Muscle of arm (tissue), 12 donors: ENCODE results near the gene MAP3K10. TPM values are rescaled to one million over a fixed set of nuclear protein-coding genes. Genes with fewer than 3 reads are reported as not detected.
A peak's percentile ranks its signal among the peaks of the same experiment; 100 is the strongest.
"Not testable (repeated sequence)": the region's sequence is repeated elsewhere in the genome, so short reads cannot be mapped to it uniquely, and the experiment has no call there.

Experiments used
- DNase-seq: peaks from one replicate; pipeline ENCODE4 v3.0.0-alpha.2; 2013
- polyA plus RNA-seq, 12 donors: library from polyadenylated mRNA; unstranded; fragments of 120-200 nt; gene quantifications; one replicate each; pipeline ENCODE4 v1.2.1, GENCODE V29; 2013; ENCODE audit not compliant: insufficient read length in 12 of 12

MAP3K10 gene
- polyA plus RNA-seq, 12 donors = 6.0 to 15.5 (median 7.9) TPM; not detected in 1

DNA sequence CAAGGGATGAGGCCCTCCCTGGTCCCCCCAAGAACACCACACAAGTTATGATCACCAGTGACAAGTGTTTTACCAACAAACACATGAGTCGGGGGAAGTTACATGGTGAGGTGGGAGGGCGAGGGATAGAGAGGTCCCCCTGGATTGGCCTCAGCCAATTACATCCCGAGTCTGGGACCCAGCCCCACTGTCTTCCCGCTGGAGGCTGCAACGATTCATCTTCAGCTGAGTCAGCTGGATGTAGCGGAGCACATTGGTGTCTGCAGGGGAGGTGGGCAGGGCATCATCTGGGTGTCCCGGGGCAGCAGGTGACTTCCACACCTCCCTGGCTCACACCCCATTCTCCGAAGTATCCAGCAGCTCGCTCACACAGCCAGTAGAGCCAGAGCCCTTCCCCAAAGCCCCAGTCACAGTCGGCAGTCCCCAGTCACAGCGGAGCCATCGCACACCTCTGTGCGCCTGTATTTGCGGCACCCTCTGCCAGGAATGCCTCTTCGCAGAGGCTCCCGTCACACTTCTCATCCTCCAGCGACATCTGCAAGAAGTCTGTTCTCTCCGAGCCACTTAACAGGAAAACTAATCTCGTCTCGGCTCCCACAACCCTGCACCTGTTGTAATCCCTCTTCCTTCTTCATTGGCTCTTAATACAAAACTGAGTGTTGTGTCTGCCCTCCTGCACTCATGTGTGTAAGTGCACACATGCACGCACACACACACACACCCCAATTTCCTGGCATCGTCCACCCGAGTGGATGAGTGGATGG lies 25.0 kb downstream of the MAP3K10 start:
- DNase-seq = no peak

GRCh38 chr19:40216777-40217026 lies 25.5 kb downstream of the MAP3K10 start:
- no peak for DNase-seq

- DNase-seq = no peak
These were observed 26.0 kb downstream of the MAP3K10 start for GRCh38 chr19:40217027-40217810.

GRCh38 chr19:40217934-40218890 lies 27.0 kb downstream of the MAP3K10 start, which contains the start of gene TTC9B:
TSS of gene TTC9B (minus strand) at chr19:40218384. CDS start at chr19:40218381, 3 bp downstream.
- DNase-seq = no peak

DNA sequence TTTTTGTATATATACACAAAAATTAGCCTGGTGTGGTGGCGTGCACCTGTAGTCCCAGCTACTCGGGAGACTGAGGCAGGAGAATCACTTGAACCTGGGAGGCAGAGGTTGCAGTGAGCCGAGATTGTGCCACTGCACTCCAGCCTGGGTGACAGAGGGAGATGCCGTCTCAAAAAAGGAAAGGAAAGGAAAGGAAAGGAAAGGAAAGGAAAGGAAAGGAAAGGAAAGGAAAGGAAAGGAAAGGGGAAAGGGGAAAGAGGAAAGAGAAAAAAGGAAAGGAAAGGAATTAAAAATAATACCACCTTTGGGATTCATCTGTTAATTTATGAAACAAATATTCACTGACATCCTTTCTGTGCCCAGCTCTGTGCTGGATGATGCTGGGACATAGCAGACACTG lies 27.8 kb downstream of the MAP3K10 start:
- not testable (repeated sequence) for DNase-seq

DNA sequence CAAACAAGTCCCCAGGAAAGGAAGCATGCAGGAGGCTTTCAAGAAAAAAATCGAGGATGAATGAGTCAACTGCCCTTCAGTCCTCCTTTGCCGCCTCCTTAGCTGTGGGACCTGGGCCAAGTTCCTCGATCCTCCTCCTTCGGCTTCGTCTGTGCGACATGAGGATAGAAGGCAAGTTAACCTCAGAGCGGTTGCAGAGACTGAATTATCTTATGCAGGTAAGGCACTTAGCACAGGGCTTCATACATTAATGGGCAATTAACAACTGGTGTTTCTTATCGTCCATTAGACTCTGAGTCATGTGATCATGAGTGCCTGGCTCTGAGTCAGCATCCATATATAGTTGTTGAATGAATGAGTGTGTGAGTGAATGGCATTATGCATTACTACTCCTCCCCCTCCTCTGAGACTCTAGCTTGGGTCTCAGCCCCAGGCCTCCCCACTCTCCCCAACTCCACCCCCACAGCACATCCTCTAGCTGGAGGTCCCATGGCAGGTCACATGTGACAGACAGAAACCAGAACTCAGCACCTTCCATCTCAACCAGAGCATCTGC lies 28.6 kb downstream of the MAP3K10 start:
- DNase-seq = no peak

GRCh38 chr19:40220674-40221073 lies 29.4 kb downstream of the MAP3K10 start:
- no peak for DNase-seq

GRCh38 chr19:40221858-40222619 lies 30.8 kb downstream of the MAP3K10 start:
- DNase-seq = peak; percentile 81

DNA sequence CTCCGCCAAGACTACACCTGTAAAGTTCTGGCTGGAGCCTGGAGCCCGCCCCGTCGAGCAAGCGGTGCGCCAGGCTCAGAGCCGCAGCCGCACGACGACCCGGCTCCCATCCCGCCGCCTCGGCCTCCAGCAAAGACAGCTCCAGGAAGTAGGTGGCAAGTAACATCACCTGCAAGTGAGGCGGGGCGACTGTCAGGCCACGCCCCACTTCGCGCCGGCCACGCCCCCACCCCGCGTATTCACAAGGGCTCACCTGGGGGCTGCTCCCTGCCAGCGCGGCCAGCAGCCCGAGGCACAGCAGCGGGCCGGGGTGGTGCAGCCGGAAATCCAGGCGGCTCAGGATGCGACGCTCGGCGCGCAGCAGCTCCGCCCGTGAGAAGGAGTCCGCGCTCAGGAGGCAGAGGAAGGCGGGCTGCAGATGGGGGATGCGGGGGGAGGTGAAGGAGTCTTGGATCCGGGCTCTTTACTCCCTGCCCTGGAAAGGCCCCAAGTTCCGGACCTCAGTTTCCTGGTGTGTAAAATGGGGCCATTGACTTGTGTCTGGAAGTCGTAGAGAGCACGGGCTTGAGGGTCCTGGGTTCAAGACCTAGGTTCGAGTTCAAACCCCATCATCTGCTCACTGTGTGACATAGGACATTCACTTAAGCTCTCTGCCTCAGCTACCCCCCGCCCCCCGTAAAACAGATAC lies 32.1 kb downstream of the MAP3K10 start:
- DNase-seq = no peak

GRCh38 chr19:40224342-40225150 lies 33.3 kb downstream of the MAP3K10 start:
- no peak for DNase-seq

DNA sequence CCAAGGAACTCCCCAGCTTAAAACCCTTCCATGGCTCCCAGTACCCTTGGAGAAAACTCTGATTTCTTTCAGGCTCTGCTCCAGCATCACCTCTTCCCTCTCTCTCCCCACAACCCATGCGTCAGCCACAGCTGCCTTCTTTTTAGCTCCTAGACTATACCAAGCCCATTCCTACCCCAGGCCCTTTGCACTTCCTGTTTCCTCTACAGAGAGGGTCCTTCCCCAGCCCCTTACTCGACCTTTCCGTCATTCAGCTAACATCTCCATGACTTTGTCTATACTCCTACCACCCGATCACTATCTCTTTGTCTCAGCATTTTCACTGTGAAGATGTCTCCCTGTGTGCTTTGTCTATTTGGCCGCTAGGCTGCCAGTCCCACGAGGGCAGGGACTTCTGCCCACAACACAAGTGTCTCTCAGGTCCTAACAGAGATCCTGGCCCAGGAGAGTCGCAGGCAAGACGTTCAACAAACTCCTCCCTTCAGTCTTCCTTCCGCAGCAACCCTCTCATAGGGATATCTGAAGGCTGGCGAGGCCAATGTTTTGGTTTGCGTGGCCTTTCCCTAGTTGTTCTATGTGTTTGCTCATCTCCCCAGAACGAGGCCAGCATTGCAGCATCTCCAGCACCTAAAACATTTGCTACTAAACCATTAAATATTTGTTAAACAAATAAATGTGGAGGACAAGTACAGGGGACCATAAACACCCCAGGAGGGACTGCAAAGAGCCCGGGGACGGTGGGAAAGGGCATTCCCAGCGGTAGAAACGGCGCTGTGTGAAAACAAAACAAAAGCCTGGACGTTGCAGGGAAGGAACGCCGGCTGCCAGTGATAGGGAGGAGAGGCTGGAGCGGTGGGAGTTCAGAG lies 34.4 kb downstream of the MAP3K10 start:
- DNase-seq = no peak

DNA sequence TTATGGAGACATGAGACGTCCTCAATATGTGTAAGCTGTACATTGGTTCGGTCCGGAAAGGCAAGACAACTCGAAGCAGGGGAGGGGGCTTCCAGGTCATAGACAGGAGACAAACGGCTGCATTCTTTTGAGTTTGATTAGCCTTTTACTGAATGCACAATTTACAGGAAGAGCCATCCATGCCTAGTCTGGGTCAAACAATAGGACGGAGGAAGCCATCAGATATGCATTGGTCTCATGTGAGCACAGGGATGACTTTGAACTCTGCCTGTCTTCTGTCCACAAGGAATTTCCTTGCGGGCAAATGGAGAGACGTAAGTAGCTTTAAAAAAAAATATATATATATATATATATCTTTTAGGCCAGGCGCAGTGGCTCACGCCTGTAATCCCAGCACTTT lies 37.1 kb downstream of the MAP3K10 start:
- no peak for DNase-seq

- DNase-seq = no peak
These were observed 37.6 kb downstream of the MAP3K10 start for GRCh38 chr19:40228863-40229262.

GRCh38 chr19:40229484-40229883 lies 38.3 kb downstream of the MAP3K10 start:
- DNase-seq = no peak

- DNase-seq = no peak
These were observed 38.7 kb downstream of the MAP3K10 start for GRCh38 chr19:40229926-40230417.

DNA sequence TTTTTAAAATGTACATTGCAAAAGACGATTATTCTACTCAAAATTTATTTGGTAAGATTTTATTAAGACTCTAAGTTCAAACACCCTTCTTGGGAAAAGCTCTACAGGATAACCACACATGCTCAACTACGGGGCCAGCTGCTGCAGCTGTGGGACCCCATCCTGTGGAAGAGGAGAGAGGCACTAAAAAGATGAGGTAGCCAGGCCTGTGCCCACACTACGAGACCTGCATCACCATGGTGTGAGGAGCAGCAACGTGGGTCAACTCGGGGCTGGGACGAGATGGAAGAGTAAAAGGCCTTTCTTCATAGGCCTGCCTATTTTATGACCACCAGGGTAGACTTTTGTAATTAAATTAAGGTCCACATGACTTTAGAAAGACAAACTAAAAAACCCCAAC lies 39.8 kb downstream of the MAP3K10 start:
- no peak for DNase-seq

GRCh38 chr19:40231544-40232424 lies 40.6 kb downstream of the MAP3K10 start:
- DNase-seq = no peak
